HG03460 (cell line): ENCODE measurements around the gene BORCS5.
"Not testable (repeated sequence)": the region's sequence is repeated elsewhere in the genome, so short reads cannot be mapped to it uniquely, and the experiment has no call there.

ENCODE experiments used
- ATAC-seq: cut with Tn5 transposase; IDR thresholded peaks from one replicate; pipeline ENCODE4 v1.9.1; 2021; ENCODE audit not compliant: unreplicated experiment

Gene BORCS5

GRCh38 chr12:12351468-12352185, 5.3 kb upstream of the BORCS5 start:
- ATAC-seq, result not testable (repeated sequence)

- ATAC-seq, result no peak
These were observed 3.6 kb upstream of the BORCS5 start for GRCh38 chr12:12353276-12353675.

- ATAC-seq, result no peak
These were observed 3.1 kb upstream of the BORCS5 start for GRCh38 chr12:12353807-12354206.

- ATAC-seq, result no peak
These were observed 397 bp upstream of the BORCS5 start for GRCh38 chr12:12356467-12356895.

- ATAC-seq, result no peak
These were observed 1.0 kb downstream of the BORCS5 start for GRCh38 chr12:12357719-12358461.

GRCh38 chr12:12358528-12358927, 1.6 kb downstream of the BORCS5 start:
- no peak for ATAC-seq

- ATAC-seq, result no peak
These were observed 8.0 kb downstream of the BORCS5 start for GRCh38 chr12:12364787-12365445.

GRCh38 chr12:12365446-12365802, 8.5 kb downstream of the BORCS5 start:
- no peak for ATAC-seq

GRCh38 chr12:12365931-12366431, 9.1 kb downstream of the BORCS5 start:
- no peak for ATAC-seq

- no peak for ATAC-seq
These were observed 10.0 kb downstream of the BORCS5 start for GRCh38 chr12:12366701-12367481.

GRCh38 chr12:12367482-12367998, 10.7 kb downstream of the BORCS5 start:
- no peak for ATAC-seq

- no peak for ATAC-seq
These were observed 16.3 kb downstream of the BORCS5 start for GRCh38 chr12:12372946-12373722.

GRCh38 chr12:12376646-12377448, 20.0 kb downstream of the BORCS5 start:
- ATAC-seq, result no peak

- ATAC-seq, result no peak
These were observed 21.7 kb downstream of the BORCS5 start for GRCh38 chr12:12378616-12379015.

GRCh38 chr12:12379831-12380730, 23.2 kb downstream of the BORCS5 start:
- no peak for ATAC-seq

- ATAC-seq, result no peak
These were observed 24.2 kb downstream of the BORCS5 start for GRCh38 chr12:12380949-12381593.

GRCh38 chr12:12381982-12382381, 25.1 kb downstream of the BORCS5 start:
- ATAC-seq, result no peak
